WTC11 (cell line): ENCODE measurements around the gene DNAH7. TPM values are rescaled to one million over a fixed set of nuclear protein-coding genes. Genes with fewer than 3 reads are reported as not detected.

Experiments used
- ATAC-seq: fragments of 200-7000 bp; cut with Tn5 transposase; 2 replicates; pipeline ENCODE4 v1.10.0; 2021; ENCODE audit warnings: mild to moderate bottlenecking, moderate library complexity
- CTCF ChIA-PET: fragments of 300-600 bp; sonication (Branson Sonifier 250); formaldehyde crosslinking; loops from one replicate; lab custom pipeline; 2021; ENCODE audit warnings: antibody characterized with exemption; lab: Charles Lee
- POLR2A ChIA-PET: fragments of 350-600 bp; sonication (Branson Sonifier 250); formaldehyde crosslinking; loops from one replicate; lab custom pipeline; 2021; ENCODE audit warnings: antibody characterized with exemption; lab: Charles Lee
- DNase-seq: peaks from one replicate; pipeline ENCODE4 v3.0.0; 2021; ENCODE audit warnings: low spot score
- H3K27ac Mint-ChIP-seq: 2 replicates; pipeline ENCODE4 v1.8.0; 2021; ENCODE audit warnings: mixed read lengths
- H3K27me3 Mint-ChIP-seq: 2 replicates; pipeline ENCODE4 v1.8.0; 2021; ENCODE audit warnings: low read depth, mild to moderate bottlenecking, moderate library complexity, mixed read lengths
- H3K36me3 Mint-ChIP-seq: 2 replicates; pipeline ENCODE4 v1.8.0; 2021; ENCODE audit warnings: mixed read lengths
- H3K4me1 Mint-ChIP-seq: 2 replicates; pipeline ENCODE4 v1.8.0; 2022; ENCODE audit warnings: mixed read lengths
- H3K4me3 Mint-ChIP-seq: 2 replicates; pipeline ENCODE4 v1.8.0; 2021; ENCODE audit warnings: mild to moderate bottlenecking, moderate library complexity, mixed read lengths
- H3K9me3 Mint-ChIP-seq: 2 replicates; pipeline ENCODE4 v1.8.0; 2021; ENCODE audit warnings: mixed read lengths
- CBFB ChIP-seq: sonication (generic); formaldehyde crosslinking; IDR thresholded peaks from 2 replicates; pipeline ENCODE4 v1.8.1; 2022; ENCODE audit warnings: mild to moderate bottlenecking, low read depth, missing genetic modification reagents
- ETV6 ChIP-seq: sonication (generic); formaldehyde crosslinking; IDR thresholded peaks from 2 replicates; pipeline ENCODE4 v1.8.1; 2022; ENCODE audit warnings: mild to moderate bottlenecking, missing genetic modification reagents
- FOXJ3 ChIP-seq: sonication (generic); formaldehyde crosslinking; IDR thresholded peaks from 2 replicates; pipeline ENCODE4 v1.9.0; 2021; ENCODE audit warnings: missing genetic modification reagents, mild to moderate bottlenecking, borderline replicate concordance
- FOXP1 ChIP-seq: sonication (generic); formaldehyde crosslinking; IDR thresholded peaks from 2 replicates; pipeline ENCODE4 v1.8.0; 2022; ENCODE audit warnings: missing genetic modification reagents, mild to moderate bottlenecking, moderate library complexity, borderline replicate concordance
- HMGXB4 ChIP-seq: sonication (generic); formaldehyde crosslinking; IDR thresholded peaks from 2 replicates; pipeline ENCODE4 v1.8.1; 2023; ENCODE audit warnings: mild to moderate bottlenecking, moderate library complexity, missing genetic modification reagents
- JUN ChIP-seq: sonication (generic); formaldehyde crosslinking; IDR thresholded peaks from 2 replicates; pipeline ENCODE4 v1.8.0; 2023; ENCODE audit warnings: mild to moderate bottlenecking, missing genetic modification reagents
- MLX ChIP-seq: sonication (generic); formaldehyde crosslinking; IDR thresholded peaks from 2 replicates; pipeline ENCODE4 v1.8.1; 2023; ENCODE audit warnings: mild to moderate bottlenecking, missing genetic modification reagents, moderate library complexity
- MYBL2 ChIP-seq: sonication (generic); formaldehyde crosslinking; IDR thresholded peaks from 2 replicates; pipeline ENCODE4 v1.8.1; 2023; ENCODE audit warnings: mild to moderate bottlenecking, moderate library complexity, missing genetic modification reagents
- NR1H2 ChIP-seq: sonication (generic); formaldehyde crosslinking; IDR thresholded peaks from 2 replicates; pipeline ENCODE4 v1.9.0; 2021; ENCODE audit warnings: mild to moderate bottlenecking, moderate library complexity, missing genetic modification reagents
- PRRX2 ChIP-seq: fragments of 250-450 bp; sonication (Bioruptor Pico); IDR thresholded peaks from 2 replicates; pipeline ENCODE4 v1.8.0; 2021; ENCODE audit warnings: mild to moderate bottlenecking
- SMAD3 ChIP-seq: sonication (generic); formaldehyde crosslinking; IDR thresholded peaks from 2 replicates; pipeline ENCODE4 v1.8.0; 2022; ENCODE audit warnings: missing genetic modification reagents, mild to moderate bottlenecking, borderline replicate concordance
- STAT6 ChIP-seq: sonication (generic); formaldehyde crosslinking; conservative IDR thresholded peaks from 2 replicates; pipeline ENCODE4 v1.8.1; 2023; ENCODE audit warnings: mild to moderate bottlenecking, low read depth, missing genetic modification reagents, moderate library complexity
- USF2 ChIP-seq: sonication (generic); formaldehyde crosslinking; IDR thresholded peaks from 2 replicates; pipeline ENCODE4 v1.8.1; 2023; ENCODE audit warnings: mild to moderate bottlenecking, missing genetic modification reagents, moderate library complexity
- ZNF263 ChIP-seq: sonication (generic); formaldehyde crosslinking; IDR thresholded peaks from 2 replicates; pipeline ENCODE4 v1.8.1; 2022; ENCODE audit warnings: low read depth, mild to moderate bottlenecking, moderate library complexity, missing genetic modification reagents
- ZNF281 ChIP-seq: sonication (generic); formaldehyde crosslinking; IDR thresholded peaks from 2 replicates; pipeline ENCODE4 v1.8.0; 2023; ENCODE audit warnings: mild to moderate bottlenecking, missing genetic modification reagents
- ZNF512 ChIP-seq: sonication (generic); formaldehyde crosslinking; IDR thresholded peaks from 2 replicates; pipeline ENCODE4 v1.8.1; 2022; ENCODE audit warnings: missing genetic modification reagents, borderline replicate concordance
- total RNA-seq: library from RNA; stranded (reverse); gene quantifications from 3 replicates; pipeline ENCODE4 v1.2.3, GENCODE V29; 2021

Gene DNAH7
- total RNA-seq, 1 experiment from 2014 or later: 0.04 TPM

- H3K9me3 Mint-ChIP-seq: peaks cover 57% of the 10 kb centered on the region
- DNase-seq (no peak), ATAC-seq (no peak)
- H3K4me1 Mint-ChIP-seq: no peaks in the 10 kb centered on the region
- peaks cover 42% of the 10 kb centered on the region for H3K36me3 Mint-ChIP-seq
- H3K4me3 Mint-ChIP-seq: no peak overlapping the region
- no peak overlapping the region for H3K27ac Mint-ChIP-seq
- H3K27me3 Mint-ChIP-seq: no peaks in the 10 kb centered on the region; the same call in 1 of the 2 replicates
- POLR2A ChIA-PET: no interaction called here
- CTCF ChIA-PET: interaction anchor here (1.2 kb wide), 1 partner anchor 18 kb away, joined by 5 read pairs; the partner anchor contains the start of gene DNAH7
- TF ChIP-seq PRRX2 (CRISPR knock-in tag): no peak
- no peak for TF ChIP-seq SMAD3 (CRISPR knock-in tag)
- TF ChIP-seq JUN: no peak
- TF ChIP-seq NR1H2: no peak
- no peak for TF ChIP-seq MYBL2 (CRISPR knock-in tag)
- no peak for TF ChIP-seq CBFB
- TF ChIP-seq ETV6 (CRISPR knock-in tag): no peak
- TF ChIP-seq ZNF281 (CRISPR knock-in tag): no peak
- no peak for TF ChIP-seq MLX (CRISPR knock-in tag)
- TF ChIP-seq ZNF263: no peak
- TF ChIP-seq FOXJ3 (CRISPR knock-in tag): no peak
- no peak for TF ChIP-seq HMGXB4 (CRISPR knock-in tag)
- no peak for TF ChIP-seq STAT6
These were observed 18.1 kb upstream of the DNAH7 start for GRCh38 chr2:196086517-196087368.

GRCh38 chr2:196083601-196084000, 15.0 kb upstream of the DNAH7 start:
- ATAC-seq (no peak), DNase-seq (no peak)
- POLR2A ChIA-PET: no interaction called here
- peaks cover 35% of the 10 kb centered on the region for H3K9me3 Mint-ChIP-seq
- H3K4me3 Mint-ChIP-seq: no peak overlapping the region
- H3K4me1 Mint-ChIP-seq: peaks cover 7% of the 10 kb centered on the region
- peaks cover 26% of the 10 kb centered on the region for H3K36me3 Mint-ChIP-seq
- CTCF ChIA-PET: no interaction called here
- H3K27ac Mint-ChIP-seq: no peak overlapping the region
- TF ChIP-seq USF2 (no peak), STAT6 (no peak), ZNF263 (no peak), ZNF512 (no peak), FOXP1 (CRISPR knock-in tag) (no peak), MLX (CRISPR knock-in tag) (no peak)
- TF ChIP-seq, all 79 proteins: peak for 0
- H3K27me3 Mint-ChIP-seq: no peaks in the 10 kb centered on the region; the same call in 1 of the 2 replicates
